HG03045 (cell line): ENCODE measurements around the gene LNPEP.
"Not testable (repeated sequence)": the region's sequence is repeated elsewhere in the genome, so short reads cannot be mapped to it uniquely, and the experiment has no call there.

Source experiments
- ATAC-seq: cut with Tn5 transposase; IDR thresholded peaks from one replicate; pipeline ENCODE4 v1.9.1; 2021; ENCODE audit warnings: mild to moderate bottlenecking, moderate library complexity; ENCODE audit not compliant: unreplicated experiment

The LNPEP gene

DNA sequence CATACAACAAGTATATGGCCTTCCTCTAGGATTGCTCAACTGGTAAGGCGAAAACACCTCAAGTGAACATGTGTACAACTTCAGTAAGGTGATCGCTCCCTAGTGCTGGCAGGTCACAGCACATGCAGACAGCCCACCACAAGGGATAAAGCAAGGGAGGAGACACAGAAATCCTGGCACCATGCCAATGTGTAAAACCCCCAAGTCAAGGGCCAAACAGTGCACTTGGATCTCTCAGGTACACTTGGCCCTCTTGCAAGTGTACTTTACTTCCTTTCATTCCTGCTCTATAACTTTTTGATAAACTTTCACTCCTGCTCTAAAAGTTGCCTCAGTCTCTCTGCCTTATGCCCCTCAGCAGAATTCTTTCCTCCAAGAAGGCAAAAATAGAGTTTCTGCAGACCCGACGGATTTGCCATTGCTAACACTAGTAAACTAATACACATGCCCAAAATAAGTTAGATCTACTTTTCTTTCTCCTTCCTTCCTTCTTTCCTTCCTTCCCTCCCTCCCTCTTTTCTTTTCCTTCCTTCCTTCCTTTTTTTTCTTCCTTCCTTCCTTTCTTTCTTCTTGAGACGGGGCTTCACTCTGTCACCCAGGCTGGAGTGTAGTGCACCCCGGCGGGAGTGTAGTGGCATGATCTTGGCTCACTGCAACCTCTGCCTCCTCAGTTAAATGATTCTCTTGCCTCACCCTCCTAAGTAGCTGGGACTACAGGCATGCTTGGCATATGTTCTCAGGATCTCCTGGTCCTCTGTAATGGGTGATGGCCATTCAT, 6.8 kb upstream of the LNPEP start:
- no peak for ATAC-seq

DNA sequence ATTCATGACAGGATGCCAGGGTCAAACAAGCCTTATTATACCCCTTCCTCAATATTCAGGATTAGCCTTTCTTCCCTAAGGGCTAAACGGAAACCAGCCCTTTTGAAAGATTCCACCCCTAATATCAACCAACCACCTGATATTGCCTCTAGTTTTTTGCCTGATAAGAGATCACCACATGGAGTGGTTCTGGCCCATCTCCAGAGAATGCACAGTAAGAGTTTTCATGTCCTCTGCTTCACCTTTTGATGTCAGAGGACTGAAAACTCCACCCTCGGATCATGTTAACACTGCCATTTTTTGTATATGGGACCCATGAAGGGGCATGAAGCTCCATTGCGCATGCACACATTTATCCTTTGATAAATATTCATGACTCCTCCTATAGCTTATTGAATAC, 5.8 kb upstream of the LNPEP start:
- no peak for ATAC-seq

DNA sequence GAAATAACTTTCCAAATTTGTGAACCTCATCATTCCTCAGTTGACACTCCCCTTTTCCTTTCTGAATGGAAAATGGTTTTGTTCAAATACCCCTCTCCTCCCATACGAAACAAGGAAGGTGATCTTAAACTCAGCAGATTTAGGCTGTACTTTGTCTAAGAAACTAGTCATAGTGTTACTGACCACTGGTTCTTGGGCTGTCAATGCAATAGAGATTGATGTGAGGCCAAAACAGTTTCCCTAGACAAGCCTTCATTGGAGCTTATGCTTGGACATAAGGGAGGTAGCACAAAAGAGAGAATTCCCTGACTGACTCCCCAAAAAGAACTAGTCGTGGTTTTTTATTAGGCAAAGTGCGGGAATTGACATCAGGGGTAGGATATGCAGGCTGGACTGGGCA, 5.3 kb upstream of the LNPEP start:
- no peak for ATAC-seq

DNA sequence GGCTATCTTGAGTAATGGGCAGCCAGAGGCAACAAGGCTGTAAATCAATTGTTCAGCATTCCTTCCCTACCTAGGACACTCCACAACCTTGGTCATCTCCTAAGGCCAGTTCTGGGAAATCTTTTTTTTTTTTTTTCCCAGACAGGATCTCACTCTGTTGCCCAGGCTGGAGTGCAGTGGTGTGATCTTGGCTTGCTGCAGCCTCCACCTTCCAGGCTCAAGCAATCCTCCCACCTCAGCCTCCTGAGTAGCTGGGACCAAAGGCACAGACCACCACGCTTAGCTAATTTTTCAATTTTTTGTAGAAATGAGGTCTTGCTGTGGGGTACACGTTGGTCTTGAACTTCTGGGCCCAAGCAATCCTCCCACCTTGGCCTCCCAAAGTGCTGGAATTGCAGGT, 4.8 kb upstream of the LNPEP start:
- ATAC-seq = not testable (repeated sequence)

DNA sequence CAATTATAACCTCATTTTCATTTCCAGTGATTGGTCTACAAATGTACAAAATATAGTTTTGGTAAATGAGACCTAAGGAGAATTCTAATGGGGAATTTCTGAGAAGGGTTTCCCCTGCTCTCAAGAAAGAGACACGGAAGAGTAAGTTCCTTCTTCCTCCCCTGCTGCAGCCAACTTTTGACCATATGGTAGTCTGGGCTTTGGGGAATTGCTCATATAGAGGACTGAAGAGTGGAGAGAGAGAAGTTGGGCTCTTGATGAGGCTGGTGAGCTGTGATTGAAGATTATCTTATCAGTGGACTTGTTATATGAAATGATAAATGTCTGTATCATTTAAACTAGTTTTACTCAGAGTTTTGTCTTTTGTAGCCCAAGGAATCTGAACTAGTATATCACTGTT, 4.3 kb upstream of the LNPEP start:
- ATAC-seq = no peak

DNA sequence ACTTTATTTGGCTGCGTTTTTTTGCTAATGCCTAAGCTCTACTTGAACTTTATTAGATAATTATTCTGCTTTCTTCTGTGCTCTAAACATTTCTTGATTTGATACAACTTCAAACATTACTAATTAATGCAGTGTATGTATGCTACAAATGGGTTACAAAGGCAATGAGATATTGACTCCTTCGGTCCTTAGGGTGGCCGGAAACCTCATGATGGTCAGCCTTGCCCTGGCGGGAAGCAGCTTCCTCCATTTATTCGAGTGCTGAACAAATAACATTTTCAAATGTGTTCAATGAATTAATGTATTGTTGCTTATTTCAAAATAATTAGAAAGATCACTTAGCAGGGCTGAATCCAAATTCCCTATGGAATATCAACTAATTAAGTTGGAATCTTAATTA, 3.9 kb upstream of the LNPEP start:
- no peak for ATAC-seq

DNA sequence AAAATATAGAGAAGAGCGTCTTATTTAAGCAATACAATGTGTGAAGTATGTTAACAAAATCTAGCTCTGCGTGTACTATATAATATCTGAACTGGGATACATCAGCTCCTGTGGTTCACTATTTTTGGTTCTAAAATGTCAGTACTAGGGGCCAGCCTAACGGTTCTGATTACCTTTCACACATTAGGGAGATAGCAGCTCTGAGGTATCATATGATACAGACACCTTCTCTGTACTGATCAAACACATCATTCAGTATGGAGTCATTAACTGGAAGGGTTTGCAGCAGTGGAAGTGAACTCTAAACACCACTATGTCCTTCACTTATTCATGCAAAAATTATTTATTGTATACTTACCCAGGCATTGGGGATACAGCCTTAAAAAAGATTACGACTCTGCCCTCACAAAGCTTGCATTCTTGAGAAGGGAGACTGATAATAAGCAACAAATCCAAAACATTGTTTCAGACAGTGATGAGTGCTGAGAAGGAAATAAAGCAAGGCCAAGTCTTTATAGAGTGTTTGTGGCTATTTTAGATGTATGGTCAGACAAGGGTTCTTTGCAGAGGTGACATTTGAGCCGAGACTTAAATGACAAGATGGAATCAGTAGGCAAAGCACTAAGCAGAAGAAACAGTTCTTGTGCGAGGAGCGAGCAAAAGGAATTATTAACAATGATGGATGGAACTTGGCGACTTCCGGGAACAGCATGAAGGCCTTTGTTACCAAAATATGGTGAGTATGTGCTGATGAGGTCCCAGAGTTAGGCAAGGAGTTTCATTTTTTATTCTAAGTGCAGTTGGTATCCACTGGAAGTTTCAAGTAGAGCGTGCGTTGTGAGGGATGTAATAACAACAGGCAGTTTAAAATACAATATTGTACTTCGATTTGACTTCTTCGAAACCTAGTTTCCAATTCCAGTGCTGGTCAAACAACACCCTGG, 1.8 kb upstream of the LNPEP start:
- ATAC-seq = no peak

DNA sequence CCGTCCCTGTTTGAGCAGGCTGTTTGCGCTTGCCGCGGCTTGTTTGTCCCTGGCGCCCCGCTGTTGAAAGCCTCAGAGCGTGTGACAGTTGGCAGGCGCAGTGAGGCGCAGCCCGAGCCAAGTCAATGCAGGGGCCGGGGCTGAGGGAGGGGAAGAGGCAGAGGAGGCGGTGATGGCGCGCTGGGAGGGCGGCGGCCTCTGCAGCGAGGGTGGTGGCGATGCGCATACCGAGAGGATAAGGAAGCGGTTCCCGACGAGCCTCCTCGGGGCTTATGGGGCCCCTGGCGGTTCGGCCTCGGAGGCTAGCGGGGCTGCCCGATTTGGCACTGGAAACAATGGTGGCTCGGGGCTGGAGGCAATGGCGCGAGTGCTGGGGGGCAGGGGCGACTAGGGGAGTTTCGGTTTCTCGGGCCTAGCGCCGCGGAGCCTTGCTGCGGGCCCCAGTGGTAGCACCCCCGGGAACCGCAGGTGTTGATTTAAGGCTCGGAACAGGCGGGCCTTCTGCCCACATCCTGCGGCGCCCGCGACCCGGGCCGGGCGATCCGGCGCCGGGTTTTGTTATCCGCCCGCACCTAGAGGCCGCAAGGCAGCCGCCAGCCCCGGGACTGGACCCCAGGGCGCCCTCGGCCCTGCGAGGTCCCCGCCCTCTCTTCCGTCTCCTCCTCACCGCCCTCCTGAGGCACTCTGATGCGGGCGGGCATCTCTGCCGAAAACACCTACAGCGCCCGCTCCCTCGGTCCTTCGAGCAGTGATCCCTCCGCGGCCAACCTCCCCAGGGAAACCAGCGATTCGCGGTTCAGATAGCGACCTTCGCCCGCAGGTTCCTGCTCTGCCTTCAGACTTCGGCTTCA, 947 bp upstream of the LNPEP start:
- peak; percentile 67 for ATAC-seq

DNA sequence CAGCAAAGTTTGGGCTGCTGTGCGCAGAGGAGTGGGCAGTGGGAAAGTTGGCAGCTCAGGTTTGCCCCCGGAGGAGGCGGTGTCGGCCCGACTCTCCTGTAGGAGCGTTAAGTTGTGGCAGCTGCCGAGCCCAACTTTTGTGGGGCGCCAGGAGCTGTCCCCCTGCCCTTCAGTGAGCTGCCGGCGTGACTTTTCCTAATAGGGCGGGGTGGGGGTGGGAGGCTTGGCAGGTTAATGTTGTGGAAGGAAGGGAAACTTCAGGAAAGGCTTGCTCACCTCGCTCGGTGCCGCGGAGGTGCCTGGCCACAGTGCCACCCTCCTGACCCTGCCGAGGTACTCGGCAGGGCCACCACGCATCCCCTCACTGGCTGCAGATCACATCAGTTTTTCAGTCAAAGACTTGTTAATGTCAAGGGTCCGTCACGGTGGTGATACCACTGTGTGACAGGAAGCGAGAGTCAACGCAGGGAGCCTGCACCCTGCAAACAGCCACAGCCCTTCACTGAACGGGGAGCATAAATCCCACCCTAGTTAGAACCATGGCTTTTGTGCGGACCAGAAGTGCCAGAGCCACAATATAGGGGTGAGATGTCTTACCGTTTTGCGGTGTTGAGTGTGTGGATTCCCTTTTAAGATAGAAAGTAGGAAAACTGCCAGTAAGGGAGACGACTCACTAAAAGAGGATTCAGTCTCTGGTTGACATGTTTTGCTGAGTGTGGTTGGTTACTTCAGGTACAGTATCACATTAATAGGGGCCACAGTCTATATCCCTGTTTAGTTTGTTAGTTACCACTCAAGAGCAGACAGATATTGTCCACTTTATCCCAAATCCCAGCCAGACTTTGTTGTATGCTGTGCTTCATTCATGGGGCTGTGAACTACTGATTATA, 796 bp downstream of the LNPEP start:
- ATAC-seq = peak; percentile 21

DNA sequence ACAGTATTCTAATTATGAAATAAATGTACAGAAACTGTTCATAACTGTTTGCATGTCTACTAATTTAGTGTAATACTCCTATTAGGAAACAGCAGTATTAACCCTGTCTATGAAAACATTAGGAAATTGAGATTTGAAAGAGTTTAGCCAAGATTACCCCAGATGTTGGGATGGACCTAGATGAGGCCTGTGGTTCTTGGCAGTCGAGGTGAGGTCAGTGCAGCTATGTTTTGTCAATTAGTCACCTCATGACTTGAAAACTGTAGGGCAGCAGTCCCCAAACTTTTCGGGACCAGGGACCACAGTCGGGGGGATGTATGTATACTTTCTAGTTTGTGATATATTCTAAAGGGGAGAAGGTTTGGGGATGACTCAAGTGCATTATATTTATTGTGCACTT, 4.7 kb downstream of the LNPEP start:
- no peak for ATAC-seq

DNA sequence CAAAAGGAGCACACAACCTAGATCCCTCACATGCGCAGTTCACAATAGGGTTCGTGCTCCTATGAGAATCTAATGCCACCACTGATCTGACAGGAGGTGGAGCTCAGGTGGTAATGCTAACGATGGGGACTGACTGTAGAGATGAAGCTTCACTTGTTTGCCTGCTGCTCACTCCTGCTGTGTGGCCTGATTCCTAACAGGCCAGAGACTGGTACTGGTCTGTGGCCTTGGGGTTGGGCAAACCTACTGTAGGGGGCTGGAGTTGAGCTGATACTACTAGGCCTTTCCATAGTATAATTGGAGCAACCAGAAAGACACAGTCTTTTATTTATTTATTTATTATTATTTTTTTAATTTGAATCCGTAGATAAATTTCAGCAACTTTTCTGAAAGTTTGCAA, 5.3 kb downstream of the LNPEP start:
- no peak for ATAC-seq

DNA sequence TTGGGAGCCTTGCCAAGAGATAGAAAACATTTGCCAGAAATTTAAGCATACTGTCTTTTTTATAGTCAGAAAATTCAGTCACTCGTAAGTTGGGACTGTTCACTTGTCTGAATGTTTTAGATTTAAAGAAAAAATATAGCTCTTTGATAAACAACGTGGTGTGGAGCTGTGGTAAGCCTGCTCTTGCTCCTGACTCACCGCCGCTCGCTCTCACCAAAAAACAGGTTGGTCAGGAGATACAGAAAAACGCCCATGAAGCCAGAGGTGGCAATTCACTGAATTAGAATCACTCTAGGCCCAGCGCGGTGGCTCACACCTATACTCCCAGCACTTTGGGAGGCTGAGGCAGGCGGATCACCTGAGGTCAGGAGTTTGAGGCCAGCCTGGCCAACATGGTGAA, 6.2 kb downstream of the LNPEP start:
- no peak for ATAC-seq

DNA sequence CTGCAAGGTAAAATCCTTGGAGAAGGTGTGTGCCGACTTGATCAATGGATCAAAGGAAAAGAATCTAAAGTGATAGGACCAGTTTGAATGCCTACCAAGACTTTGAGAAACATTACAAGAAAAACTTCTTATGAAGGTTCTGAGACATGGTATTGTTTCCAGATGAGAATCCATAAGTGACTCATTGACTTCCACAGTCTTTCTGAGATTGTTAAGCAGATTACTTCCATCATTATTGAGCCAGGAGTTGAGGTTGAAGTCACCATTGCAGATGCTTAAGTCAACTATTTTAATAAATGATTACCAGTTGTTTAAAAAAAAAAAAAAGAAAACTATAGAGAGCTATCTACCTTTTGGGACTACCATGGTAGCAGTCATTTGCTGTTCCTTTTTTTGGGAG, 7.0 kb downstream of the LNPEP start:
- no peak for ATAC-seq

DNA sequence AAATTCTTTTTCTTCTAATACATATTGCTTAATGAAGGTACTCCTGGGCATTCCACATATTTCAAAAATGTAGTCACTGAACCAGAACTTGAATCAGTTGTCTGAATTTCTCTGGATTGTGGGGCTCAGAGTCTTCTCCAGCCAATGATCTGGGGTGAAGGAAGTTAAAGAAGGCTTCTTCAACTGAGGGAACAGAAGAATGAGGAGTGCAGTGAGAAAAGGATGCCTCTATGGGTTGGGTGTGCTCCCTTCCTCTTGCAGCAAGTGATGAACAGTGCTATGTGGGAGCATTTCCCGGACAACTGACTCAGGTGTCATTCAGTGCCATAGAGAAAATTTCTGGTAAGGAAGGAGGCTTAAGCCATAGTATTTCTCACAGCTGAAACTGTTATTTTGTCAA, 7.9 kb downstream of the LNPEP start:
- no peak for ATAC-seq

DNA sequence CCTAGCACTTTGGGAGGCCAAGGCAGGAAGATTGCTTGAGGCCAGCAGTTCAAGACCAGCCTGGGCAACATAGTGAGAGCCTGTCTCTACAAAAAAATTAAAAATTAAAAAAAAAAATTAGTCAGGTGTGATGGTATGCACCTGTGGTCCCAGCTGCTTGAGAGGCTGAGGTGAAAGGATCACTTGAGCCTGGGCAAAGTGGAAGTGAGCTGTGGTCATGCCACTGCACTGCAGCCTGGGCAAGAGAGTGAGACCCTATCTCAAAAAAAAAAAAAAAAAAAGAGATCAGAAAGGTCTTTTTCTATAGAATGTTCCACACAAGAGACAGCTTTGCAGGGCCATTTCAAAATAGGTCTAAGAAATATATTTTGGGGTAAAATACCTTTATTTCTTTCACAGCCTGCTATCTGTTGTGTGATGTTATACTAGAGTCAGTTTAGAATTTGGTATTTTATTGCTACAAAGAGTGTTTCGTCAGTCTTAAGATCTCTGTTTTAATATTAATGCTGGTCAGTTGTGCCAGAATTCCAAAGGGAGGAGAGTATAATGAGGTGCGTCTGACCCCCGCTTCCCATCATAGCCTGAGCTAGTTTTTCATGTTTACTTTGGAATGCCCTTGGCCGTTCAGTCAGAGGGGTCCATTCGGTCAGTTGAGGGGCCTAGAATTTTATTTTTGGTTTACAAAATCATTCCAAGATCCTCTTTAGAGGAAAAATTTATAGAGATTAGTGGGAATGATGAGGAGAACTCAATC, 9.4 kb downstream of the LNPEP start:
- ATAC-seq = no peak

DNA sequence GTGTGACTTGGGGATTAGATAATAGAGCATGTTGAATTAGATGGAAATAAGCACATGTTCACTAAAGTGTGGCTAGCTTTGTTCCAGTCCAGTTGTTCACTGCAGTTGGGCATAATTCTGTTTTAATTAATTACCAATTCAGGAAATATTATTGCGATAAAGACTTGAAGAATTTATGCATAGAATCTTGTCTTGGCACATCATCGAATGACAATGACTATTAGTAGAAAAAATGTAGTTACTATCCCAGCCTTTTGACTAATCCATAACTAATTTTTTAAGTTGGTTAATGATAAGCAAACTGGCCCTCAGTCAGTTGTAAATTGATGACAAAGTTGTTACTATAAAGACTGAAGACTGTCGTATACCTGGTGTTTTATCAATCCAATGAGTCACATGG, 10.5 kb downstream of the LNPEP start:
- no peak for ATAC-seq

DNA sequence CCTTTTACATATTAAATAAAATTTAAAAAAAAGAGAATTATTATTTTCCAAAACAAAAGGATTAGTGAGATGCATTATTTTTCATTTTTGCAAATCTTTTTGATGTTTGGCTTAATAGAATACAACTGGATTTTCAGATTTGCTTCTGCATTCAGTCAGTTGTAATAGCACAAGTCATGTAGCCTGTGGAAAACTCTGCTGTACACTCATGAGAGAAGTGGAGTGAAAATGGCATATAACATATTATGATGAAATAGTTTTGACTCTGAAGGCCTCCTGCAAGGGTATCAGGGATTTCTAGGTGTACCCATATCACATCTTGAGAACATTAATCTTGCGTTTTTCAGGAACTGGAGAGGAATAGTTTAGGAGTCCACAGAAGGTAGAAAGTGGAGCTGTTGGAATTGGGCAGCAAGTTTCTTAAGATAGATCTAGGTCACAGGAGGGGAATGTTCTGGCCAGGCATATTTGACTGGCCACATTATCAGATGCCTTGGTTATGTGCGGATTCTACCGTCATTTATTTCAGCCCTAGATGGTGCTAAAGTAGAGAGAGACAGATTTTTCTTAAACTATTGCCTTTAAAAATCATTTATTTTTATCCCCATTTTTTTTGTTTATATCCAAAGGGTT, 16.4 kb downstream of the LNPEP start:
- no peak for ATAC-seq

DNA sequence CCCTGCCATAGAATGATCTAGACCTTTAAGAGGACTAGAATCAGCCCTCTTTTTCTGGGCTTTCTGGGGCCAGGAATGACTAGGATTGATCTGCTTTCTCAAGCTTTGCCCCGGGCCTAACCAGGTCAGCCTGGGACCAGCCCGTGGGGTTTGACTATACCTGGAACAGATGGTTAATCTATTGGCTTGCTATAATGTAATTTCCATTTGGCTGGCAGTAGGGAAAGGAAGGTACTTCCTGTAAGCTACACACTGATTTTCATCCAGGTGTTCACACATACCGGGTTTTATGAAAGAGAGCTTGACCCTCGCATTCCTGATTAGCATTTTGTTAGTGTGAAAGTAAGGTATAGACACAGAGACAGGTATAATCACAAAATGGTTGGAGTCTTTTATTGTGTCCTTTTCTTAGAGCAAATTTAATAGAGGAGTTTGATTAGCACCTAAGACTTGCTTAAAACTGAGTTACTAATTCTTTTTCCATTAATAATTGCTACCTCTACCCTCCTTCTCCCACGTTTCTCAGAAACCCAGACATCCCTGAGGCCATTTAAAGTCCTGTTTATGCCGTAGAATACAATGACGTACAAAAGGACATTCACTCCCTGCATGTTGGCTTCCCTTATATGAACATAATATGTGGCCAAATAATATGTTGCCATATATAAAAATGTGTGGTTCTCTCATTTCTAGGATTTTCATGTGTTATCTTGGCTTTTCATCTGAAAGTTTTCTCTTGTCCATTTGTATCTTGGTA, 17.3 kb downstream of the LNPEP start:
- no peak for ATAC-seq
